GM12874 (cell line): Measurements from ENCODE around the gene NRG3.

Source experiments
- CTCF ChIP-seq: IDR thresholded peaks from 2 replicates; pipeline ENCODE4 v1.5.1; 2011; ENCODE audit warnings: low read depth, mild to moderate bottlenecking, control low read depth, low read length, moderate library complexity; ENCODE audit not compliant: insufficient read depth

Gene NRG3

GRCh38 chr10:82576093-82576492 lies 701.1 kb downstream of the NRG3 start:
- no peak for TF ChIP-seq CTCF

GRCh38 chr10:82581940-82582339 lies 706.9 kb downstream of the NRG3 start:
- no peak for TF ChIP-seq CTCF

- TF ChIP-seq CTCF = no peak
Observed at GRCh38 chr10:82591421-82591820, 716.4 kb downstream of the NRG3 start.

- TF ChIP-seq CTCF = no peak
Observed at GRCh38 chr10:82597840-82598239, 722.8 kb downstream of the NRG3 start.

GRCh38 chr10:82609845-82610244 lies 734.9 kb downstream of the NRG3 start:
- no peak for TF ChIP-seq CTCF

GRCh38 chr10:82618007-82618406 lies 743.0 kb downstream of the NRG3 start:
- no peak for TF ChIP-seq CTCF

- no peak for TF ChIP-seq CTCF
Observed at GRCh38 chr10:82621680-82622079, 746.7 kb downstream of the NRG3 start.

- TF ChIP-seq CTCF = no peak
Observed at GRCh38 chr10:82622479-82622878, 747.5 kb downstream of the NRG3 start.
